Stimulated activated naive CD8-positive, alpha-beta T cell treated with anti-CD3 and anti-CD28 coated beads, Interleukin-15, Interleukin-2, amounts not matched to agents 100 ng/mL and 50 ng/mL, for 24 hours (primary cell): ENCODE results near the gene COL4A3.

Experiments
- H3K27ac Mint-ChIP-seq: one replicate; pipeline ENCODE4 v1.8.0; 2021; ENCODE audit warnings: mild to moderate bottlenecking, mixed read lengths
- H3K27me3 Mint-ChIP-seq: one replicate; pipeline ENCODE4 v1.8.0; 2021; ENCODE audit warnings: mixed read lengths
- H3K36me3 Mint-ChIP-seq: one replicate; pipeline ENCODE4 v1.8.0; 2021; ENCODE audit warnings: low read depth, mixed read lengths
- H3K4me1 Mint-ChIP-seq: one replicate; pipeline ENCODE4 v1.8.0; 2021; ENCODE audit warnings: low read depth, mixed read lengths
- H3K4me3 Mint-ChIP-seq: one replicate; pipeline ENCODE4 v1.8.0; 2021; ENCODE audit warnings: mild to moderate bottlenecking, mixed read lengths
- H3K9me3 Mint-ChIP-seq: one replicate; pipeline ENCODE4 v1.8.0; 2021; ENCODE audit warnings: mixed read lengths

Gene COL4A3

GRCh38 chr2:227320305-227321094 is 156.1 kb downstream of the COL4A3 start:
- H3K4me3 Mint-ChIP-seq: no peak overlapping the region
- no peaks in the 10 kb centered on the region for H3K36me3 Mint-ChIP-seq
- H3K4me1 Mint-ChIP-seq: peaks cover 21% of the 10 kb centered on the region
- H3K9me3 Mint-ChIP-seq: peaks cover 14% of the 10 kb centered on the region
- H3K27me3 Mint-ChIP-seq: peaks cover 8% of the 10 kb centered on the region
- no peak overlapping the region for H3K27ac Mint-ChIP-seq

- H3K4me1 Mint-ChIP-seq: peaks cover 40% of the 10 kb centered on the region
- no peaks in the 10 kb centered on the region for H3K36me3 Mint-ChIP-seq
- H3K4me3 Mint-ChIP-seq: no peak overlapping the region
- H3K9me3 Mint-ChIP-seq: peaks cover 5% of the 10 kb centered on the region
- H3K27me3 Mint-ChIP-seq: peaks cover under 1% of the 10 kb centered on the region
- no peak overlapping the region for H3K27ac Mint-ChIP-seq
These were observed 158.2 kb downstream of the COL4A3 start for GRCh38 chr2:227322530-227323205.

- Mint-ChIP-seq H3K4me1 (peaks cover 51% of the 10 kb centered on the region), H3K27me3 (no peaks in the 10 kb centered on the region), H3K4me3 (peak overlapping the region; percentile 93), H3K27ac (no peak overlapping the region), H3K36me3 (peaks cover 7% of the 10 kb centered on the region), H3K9me3 (peaks cover 3% of the 10 kb centered on the region)
These were observed 159.4 kb downstream of the COL4A3 start for GRCh38 chr2:227323818-227324217.

- no peaks in the 10 kb centered on the region for H3K27me3 Mint-ChIP-seq
- peak overlapping the region; percentile 83 for H3K27ac Mint-ChIP-seq
- peak overlapping the region; percentile 93 for H3K4me3 Mint-ChIP-seq
- peaks cover 3% of the 10 kb centered on the region for H3K9me3 Mint-ChIP-seq
- H3K36me3 Mint-ChIP-seq: peaks cover 12% of the 10 kb centered on the region
- peaks cover 51% of the 10 kb centered on the region for H3K4me1 Mint-ChIP-seq
These were observed 160.2 kb downstream of the COL4A3 start for GRCh38 chr2:227324642-227324994.

- peaks cover 15% of the 10 kb centered on the region for H3K36me3 Mint-ChIP-seq
- H3K9me3 Mint-ChIP-seq: peaks cover 3% of the 10 kb centered on the region
- no peaks in the 10 kb centered on the region for H3K27me3 Mint-ChIP-seq
- peaks cover 51% of the 10 kb centered on the region for H3K4me1 Mint-ChIP-seq
- H3K4me3 Mint-ChIP-seq: peak within 1 kb of the TSS; percentile 93
- peak within 1 kb of the TSS; percentile 89 for H3K27ac Mint-ChIP-seq
These were observed 160.8 kb downstream of the COL4A3 start, which contains the start of gene MFF for GRCh38 chr2:227324995-227325838. Gene MFF, plus strand, starts transcription at chr2:227325251. Its CDS starts 5,415 bp downstream, at chr2:227330666.

GRCh38 chr2:227325839-227326195 is 161.4 kb downstream of the COL4A3 start:
- H3K4me3 Mint-ChIP-seq: peak overlapping the region; percentile 93

GRCh38 chr2:227326783-227327182 is 162.4 kb downstream of the COL4A3 start:
- H3K4me3 Mint-ChIP-seq: peak overlapping the region; percentile 93
- H3K27ac Mint-ChIP-seq: no peak overlapping the region
- peaks cover 3% of the 10 kb centered on the region for H3K9me3 Mint-ChIP-seq
- H3K27me3 Mint-ChIP-seq: no peaks in the 10 kb centered on the region
- H3K4me1 Mint-ChIP-seq: peaks cover 51% of the 10 kb centered on the region
- H3K36me3 Mint-ChIP-seq: peaks cover 29% of the 10 kb centered on the region

More at GRCh38 chr2:227325839-227326195, 161.4 kb downstream of the COL4A3 start:
- H3K4me1 Mint-ChIP-seq: peaks cover 51% of the 10 kb centered on the region
- H3K36me3 Mint-ChIP-seq: peaks cover 20% of the 10 kb centered on the region
- H3K27me3 Mint-ChIP-seq: no peaks in the 10 kb centered on the region
- peak overlapping the region; percentile 89 for H3K27ac Mint-ChIP-seq
- H3K9me3 Mint-ChIP-seq: peaks cover 3% of the 10 kb centered on the region

GRCh38 chr2:227335713-227336112 is 171.3 kb downstream of the COL4A3 start:
- Mint-ChIP-seq H3K4me1 (peaks cover 8% of the 10 kb centered on the region), H3K27me3 (no peaks in the 10 kb centered on the region), H3K36me3 (peaks cover 69% of the 10 kb centered on the region), H3K4me3 (no peak overlapping the region), H3K9me3 (no peaks in the 10 kb centered on the region), H3K27ac (no peak overlapping the region)

GRCh38 chr2:227337442-227337841 is 173.0 kb downstream of the COL4A3 start:
- H3K4me1 Mint-ChIP-seq: peaks cover 8% of the 10 kb centered on the region
- H3K27ac Mint-ChIP-seq: no peak overlapping the region
- no peak overlapping the region for H3K4me3 Mint-ChIP-seq
- no peaks in the 10 kb centered on the region for H3K27me3 Mint-ChIP-seq
- H3K36me3 Mint-ChIP-seq: peaks cover 62% of the 10 kb centered on the region
- H3K9me3 Mint-ChIP-seq: no peaks in the 10 kb centered on the region

GRCh38 chr2:227339098-227339599 is 174.7 kb downstream of the COL4A3 start:
- Mint-ChIP-seq H3K4me1 (peaks cover 8% of the 10 kb centered on the region), H3K9me3 (no peaks in the 10 kb centered on the region), H3K36me3 (peaks cover 56% of the 10 kb centered on the region), H3K27me3 (no peaks in the 10 kb centered on the region), H3K4me3 (no peak overlapping the region), H3K27ac (no peak overlapping the region)

- no peaks in the 10 kb centered on the region for H3K9me3 Mint-ChIP-seq
- no peaks in the 10 kb centered on the region for H3K27me3 Mint-ChIP-seq
- H3K27ac Mint-ChIP-seq: no peak overlapping the region
- H3K36me3 Mint-ChIP-seq: peaks cover 53% of the 10 kb centered on the region
- H3K4me1 Mint-ChIP-seq: peaks cover 6% of the 10 kb centered on the region
- no peak overlapping the region for H3K4me3 Mint-ChIP-seq
These were observed 175.7 kb downstream of the COL4A3 start for GRCh38 chr2:227340106-227340505.

- Mint-ChIP-seq H3K27me3 (no peaks in the 10 kb centered on the region), H3K9me3 (no peaks in the 10 kb centered on the region), H3K4me3 (no peak overlapping the region), H3K4me1 (no peaks in the 10 kb centered on the region), H3K27ac (no peak overlapping the region), H3K36me3 (peaks cover 49% of the 10 kb centered on the region)
These were observed 177.1 kb downstream of the COL4A3 start for GRCh38 chr2:227341553-227341952.

- no peak overlapping the region for H3K27ac Mint-ChIP-seq
- no peak overlapping the region for H3K4me3 Mint-ChIP-seq
- no peaks in the 10 kb centered on the region for H3K9me3 Mint-ChIP-seq
- H3K4me1 Mint-ChIP-seq: no peaks in the 10 kb centered on the region
- H3K36me3 Mint-ChIP-seq: peaks cover 53% of the 10 kb centered on the region
- H3K27me3 Mint-ChIP-seq: no peaks in the 10 kb centered on the region
These were observed 179.8 kb downstream of the COL4A3 start for GRCh38 chr2:227344231-227344630.

- H3K36me3 Mint-ChIP-seq: peaks cover 52% of the 10 kb centered on the region
- no peaks in the 10 kb centered on the region for H3K9me3 Mint-ChIP-seq
- H3K27ac Mint-ChIP-seq: no peak overlapping the region
- H3K4me1 Mint-ChIP-seq: peaks cover 16% of the 10 kb centered on the region
- no peak overlapping the region for H3K4me3 Mint-ChIP-seq
- no peaks in the 10 kb centered on the region for H3K27me3 Mint-ChIP-seq
These were observed 182.7 kb downstream of the COL4A3 start for GRCh38 chr2:227347117-227347516.
